RWPE2 (cell line): Measurements from ENCODE around the gene SEMA3G.
A peak's percentile ranks its signal among the peaks of the same experiment; 100 is the strongest.

Source experiments
- ATAC-seq: fragments of 200-7000 bp; cut with Tn5 transposase; 3 replicates; pipeline ENCODE4 v1.9.1; 2021; ENCODE audit warnings: low read depth
- DNase-seq: peaks from one replicate; pipeline ENCODE4 v3.0.0-alpha.2; 2020; ENCODE audit warnings: low spot score
- H3K27ac ChIP-seq: fragments of 450-650 bp; 2 replicates; pipeline ENCODE4 v1.5.1; 2017; ENCODE audit warnings: mild to moderate bottlenecking; ENCODE audit not compliant: poor library complexity, severe bottlenecking
- H3K27me3 ChIP-seq: fragments of 250-450 bp; sonication (Bioruptor Pico); 2 replicates; pipeline ENCODE4 v1.5.1; 2021; ENCODE audit warnings: mild to moderate bottlenecking, moderate library complexity; ENCODE audit not compliant: insufficient read depth, poor library complexity, severe bottlenecking
- H3K36me3 ChIP-seq: fragments of 250-450 bp; sonication (Bioruptor Pico); 2 replicates; pipeline ENCODE4 v1.5.1; 2020; ENCODE audit warnings: low read depth, mild to moderate bottlenecking, moderate library complexity
- H3K4me1 ChIP-seq: fragments of 250-450 bp; sonication (Bioruptor Pico); 2 replicates; pipeline ENCODE4 v1.5.1; 2021; ENCODE audit warnings: mild to moderate bottlenecking, moderate library complexity; ENCODE audit not compliant: insufficient read depth, poor library complexity, severe bottlenecking
- H3K4me3 ChIP-seq: fragments of 250-450 bp; sonication (Bioruptor Pico); 2 replicates; pipeline ENCODE4 v1.5.1; 2021; ENCODE audit warnings: mild to moderate bottlenecking, moderate library complexity; ENCODE audit not compliant: severe bottlenecking
- H3K9me3 ChIP-seq: fragments of 250-450 bp; sonication (Bioruptor Pico); 2 replicates; pipeline ENCODE4 v1.5.1; 2021; ENCODE audit warnings: mild to moderate bottlenecking, moderate library complexity; ENCODE audit not compliant: severe bottlenecking
- CTCF ChIP-seq: fragments of 450-650 bp; IDR thresholded peaks from one replicate; pipeline ENCODE4 v1.5.1; 2017; ENCODE audit warnings: mild to moderate bottlenecking, moderate library complexity; ENCODE audit not compliant: poor library complexity, severe bottlenecking

The SEMA3G gene

GRCh38 chr3:52444860-52445793 lies at the start of gene SEMA3G:
SEMA3G (minus strand) TSS chr3:52445103; CDS start chr3:52445027, 76 bp downstream.
- Histone ChIP-seq H3K4me1 (no peaks in the 10 kb centered on the region), H3K4me3 (no peak within 1 kb of the TSS), H3K27me3 (no peaks in the 10 kb centered on the region), H3K27ac (no peak within 1 kb of the TSS), H3K36me3 (no peaks in the 10 kb centered on the region), H3K9me3 (no peaks in the 10 kb centered on the region)
- peak; percentile 76 for DNase-seq
- ATAC-seq, result peak; percentile 81
- TF ChIP-seq CTCF, result no peak

- H3K9me3 ChIP-seq, result no peaks in the 10 kb centered on the region
- H3K27ac ChIP-seq, result no peak overlapping the region
- ATAC-seq, result no peak
- no peak for TF ChIP-seq CTCF
- H3K4me3 ChIP-seq, result no peak overlapping the region
- DNase-seq, result no peak
- no peaks in the 10 kb centered on the region for H3K4me1 ChIP-seq
- H3K36me3 ChIP-seq, result peaks cover 18% of the 10 kb centered on the region
- H3K27me3 ChIP-seq, result no peaks in the 10 kb centered on the region
Observed at GRCh38 chr3:52494445-52494844, 49.5 kb upstream of the SEMA3G start.

GRCh38 chr3:52493232-52494017 lies 48.5 kb upstream of the SEMA3G start:
- Histone ChIP-seq H3K36me3 (peaks cover 24% of the 10 kb centered on the region), H3K27ac (no peak overlapping the region), H3K4me1 (no peaks in the 10 kb centered on the region), H3K4me3 (no peak overlapping the region), H3K27me3 (no peaks in the 10 kb centered on the region), H3K9me3 (no peaks in the 10 kb centered on the region)
- no peak for DNase-seq
- TF ChIP-seq CTCF, result no peak
- peak; percentile 21 for ATAC-seq

- Histone ChIP-seq H3K4me3 (no peak overlapping the region), H3K9me3 (no peaks in the 10 kb centered on the region), H3K4me1 (no peaks in the 10 kb centered on the region), H3K27ac (no peak overlapping the region), H3K27me3 (no peaks in the 10 kb centered on the region), H3K36me3 (peaks cover 26% of the 10 kb centered on the region)
- DNase-seq, result no peak
- TF ChIP-seq CTCF, result no peak
- no peak for ATAC-seq
Observed at GRCh38 chr3:52492059-52492458, 47.2 kb upstream of the SEMA3G start.
